Measurements from ENCODE around the gene NPM1. TPM values are rescaled to one million over a fixed set of nuclear protein-coding genes. Genes with fewer than 3 reads are reported as not detected.

Gene NPM1
- total RNA-seq, 1 experiment from 2014 or later: 2,693 TPM

GRCh38 chr5:171366645-171367044, 21.0 kb upstream of the NPM1 start:
- Histone ChIP-seq H3K4me3 (replicated peaks in 1 of 2; ENCODE audit: low read depth in 1 of 2, low read length in 2 of 2) (no peak overlapping the region), H3K79me2 (ENCODE audit: insufficient read depth, low read length) (no peaks in the 10 kb centered on the region), H3K9me3 (ENCODE audit: control insufficient read depth in 1 of 2, insufficient read depth in 1 of 2, low read depth in 1 of 2, low read length in 2 of 2) (no peaks in the 10 kb centered on the region), H2AFZ (ENCODE audit: low read depth, low read length, poor library complexity, severe bottlenecking) (no peak overlapping the region), H3K9me2 (ENCODE audit: insufficient read depth) (no peaks in the 10 kb centered on the region), H3K4me2 (ENCODE audit: low read length) (no peak overlapping the region), H3K36me3 (ENCODE audit: control insufficient read depth in 1 of 2, insufficient read depth in 2 of 2, low read length in 2 of 2) (no peaks in the 10 kb centered on the region), H4K20me1 (ENCODE audit: insufficient read depth) (no peaks in the 10 kb centered on the region), H3K27me3 (ENCODE audit: insufficient read depth, low read length) (no peaks in the 10 kb centered on the region), H3K9ac (ENCODE audit: low read length) (no peak overlapping the region), H3K27ac (ENCODE audit: low read depth, low read length) (no peak overlapping the region), H3K4me1 (ENCODE audit: control insufficient read depth in 1 of 2, insufficient read depth in 2 of 2, low read length in 2 of 2) (peaks cover 4 to 14% of the 10 kb centered on the region in 2 experiments; a peak in 3 of 4 replicates)
- no peak for TF ChIP-seq ZNF274 (IDR thresholded peaks at IDR 0.05; ENCODE audit: low read depth, low read length)
- no peak for TF ChIP-seq YY1 (IDR thresholded peaks at IDR 0.05; ENCODE audit: extremely low read depth, insufficient replicate concordance, low read depth, low read length)
- no peak for TF ChIP-seq ELF1 (IDR thresholded peaks at IDR 0.05; ENCODE audit: borderline replicate concordance, low read depth)
- TF ChIP-seq EZH2phosphoT487 (IDR thresholded peaks at IDR 0.05; ENCODE audit: borderline replicate concordance): no peak
- no peak for TF ChIP-seq ATF3 (IDR thresholded peaks at IDR 0.05)
- TF ChIP-seq CTCF (IDR thresholded peaks at IDR 0.05 in 2 of 3, conservative IDR thresholded peaks at IDR 0.05 in 1 of 3; ENCODE audit: borderline replicate concordance in 1 of 3, insufficient read depth in 1 of 3, low read depth in 2 of 3, low read length in 2 of 3): no peak
- no peak for TF ChIP-seq POLR2AphosphoS5 (IDR thresholded peaks at IDR 0.05; ENCODE audit: low read depth, low read length)
- TF ChIP-seq EGR1 (IDR thresholded peaks at IDR 0.05; ENCODE audit: low read depth): no peak
- no peak for TF ChIP-seq SIN3A (IDR thresholded peaks at IDR 0.05; ENCODE audit: low read depth)
- TF ChIP-seq FOSL1 (IDR thresholded peaks at IDR 0.05; ENCODE audit: low read depth): no peak
- no peak for TF ChIP-seq CBX3 (IDR thresholded peaks at IDR 0.05; ENCODE audit: low read depth)
- TF ChIP-seq TCF7L2 (IDR thresholded peaks at IDR 0.05; ENCODE audit: borderline replicate concordance, extremely low read depth, insufficient read depth, insufficient read length): no peak
- ATAC-seq: no peak
- no TSS peak for BruUV-seq (replicated peaks)
- ChIA-PET CTCF (interaction anchor here (1.1 kb wide), 1 partner anchor 24 kb away, joined by 3 read pairs; no protein-coding TSS in a partner anchor), POLR2A (no interaction called here), RAD21 (ENCODE audit: low non-redundant PET in 1 of 2, low total read pairs in 2 of 2, uncharacterized antibody in 2 of 2, unreplicated experiment in 2 of 2) (no interaction called here)
- intact Hi-C loops (cut with micrococcal nuclease): loop anchor here (5.0 kb wide), 1 partner anchor 541 kb away; no protein-coding TSS in a partner anchor
- no peak for DNase-seq (ENCODE audit: low read depth, low spot score)
